HL-60 (cell line): ENCODE results near the gene TNFSF13B.

Experiments
- DNase-seq, 2 experiments: peaks; one replicate each; pipeline ENCODE4 v3.0.0-alpha.2; 2010 to 2020; ENCODE audit warnings: low read depth in 1 of 2, low spot score in 1 of 2
- H3K27ac ChIP-seq: fragments of 250-450 bp; sonication (Bioruptor Pico); replicated peaks from 2 replicates; pipeline ENCODE4 v1.5.1; 2020; ENCODE audit warnings: mild to moderate bottlenecking, moderate library complexity
- H3K27me3 ChIP-seq: fragments of 250-450 bp; sonication (Bioruptor Pico); 2 replicates; pipeline ENCODE4 v1.5.1; 2021; ENCODE audit warnings: mild to moderate bottlenecking, moderate library complexity; ENCODE audit not compliant: insufficient read depth, poor library complexity, severe bottlenecking
- H3K4me3 ChIP-seq: replicated peaks from 2 replicates; pipeline ENCODE4 v1.5.1; 2011; ENCODE audit warnings: mild to moderate bottlenecking, control low read depth, low read length; ENCODE audit not compliant: insufficient read depth
- CTCF ChIP-seq: IDR thresholded peaks from one replicate; pipeline ENCODE4 v1.5.1; 2011; ENCODE audit warnings: low read length, control low read depth, inconsistent platforms; ENCODE audit not compliant: insufficient read depth
- GABPA ChIP-seq: IDR thresholded peaks from 2 replicates; pipeline ENCODE4 v1.6.1; 2012; ENCODE audit warnings: low read depth
- POLR2AphosphoS5 ChIP-seq: IDR thresholded peaks from 2 replicates; pipeline ENCODE4 v1.6.1; 2012; ENCODE audit warnings: low read depth
- REST ChIP-seq: IDR thresholded peaks from 2 replicates; pipeline ENCODE4 v1.6.1; 2012; ENCODE audit warnings: low read depth; ENCODE audit not compliant: insufficient replicate concordance
- SPI1 ChIP-seq: IDR thresholded peaks from 2 replicates; pipeline ENCODE4 v1.6.1; 2012; ENCODE audit warnings: low read depth, mild to moderate bottlenecking, borderline replicate concordance

TNFSF13B gene

GRCh38 chr13:108278466-108278865 lies 8.9 kb downstream of the TNFSF13B start:
- Histone ChIP-seq H3K27ac (no peak overlapping the region), H3K4me3 (no peak overlapping the region), H3K27me3 (no peaks in the 10 kb centered on the region)
- DNase-seq = no peak
- TF ChIP-seq SPI1 (no peak), POLR2AphosphoS5 (no peak), CTCF (no peak), GABPA (no peak), REST (no peak)

- TF ChIP-seq CTCF (no peak), REST (no peak), SPI1 (no peak), GABPA (no peak), POLR2AphosphoS5 (no peak)
- DNase-seq = no peak
- H3K27me3 ChIP-seq = no peaks in the 10 kb centered on the region
- no peak overlapping the region for H3K27ac ChIP-seq
- no peak overlapping the region for H3K4me3 ChIP-seq
Observed at GRCh38 chr13:108281901-108282300, 12.4 kb downstream of the TNFSF13B start.

GRCh38 chr13:108283110-108283509 lies 13.6 kb downstream of the TNFSF13B start:
- no peak for DNase-seq
- Histone ChIP-seq H3K27ac (no peak overlapping the region), H3K4me3 (no peak overlapping the region), H3K27me3 (no peaks in the 10 kb centered on the region)
- TF ChIP-seq POLR2AphosphoS5 = no peak
- TF ChIP-seq REST = no peak
- no peak for TF ChIP-seq GABPA
- TF ChIP-seq SPI1 = no peak
- no peak for TF ChIP-seq CTCF
